HG02852 (cell line): ENCODE results near the gene ACSM4.
"Not testable (repeated sequence)": the region's sequence is repeated elsewhere in the genome, so short reads cannot be mapped to it uniquely, and the experiment has no call there.

Experiments used
- ATAC-seq: cut with Tn5 transposase; IDR thresholded peaks from one replicate; pipeline ENCODE4 v1.9.1; 2021; ENCODE audit warnings: mild to moderate bottlenecking, moderate library complexity; ENCODE audit not compliant: unreplicated experiment

Gene ACSM4

GRCh38 chr12:7337790-7338189 is 33.9 kb downstream of the ACSM4 start:
- not testable (repeated sequence) for ATAC-seq

- ATAC-seq = no peak
Measured at GRCh38 chr12:7339675-7340074, 35.8 kb downstream of the ACSM4 start.

GRCh38 chr12:7344833-7345606 is 41.1 kb downstream of the ACSM4 start:
- no peak for ATAC-seq

GRCh38 chr12:7346551-7347225 is 42.8 kb downstream of the ACSM4 start:
- ATAC-seq = no peak

GRCh38 chr12:7349418-7349817 is 45.5 kb downstream of the ACSM4 start:
- no peak for ATAC-seq

GRCh38 chr12:7351177-7351576 is 47.3 kb downstream of the ACSM4 start:
- no peak for ATAC-seq

GRCh38 chr12:7352661-7353060 is 48.8 kb downstream of the ACSM4 start:
- ATAC-seq = no peak

- ATAC-seq = no peak
Measured at GRCh38 chr12:7354529-7354928, 50.7 kb downstream of the ACSM4 start.

GRCh38 chr12:7361265-7361664 is 57.4 kb downstream of the ACSM4 start:
- no peak for ATAC-seq

- ATAC-seq = no peak
Measured at GRCh38 chr12:7362734-7363133, 58.9 kb downstream of the ACSM4 start.

- ATAC-seq = peak; percentile 51
Measured at GRCh38 chr12:7369274-7369729, 65.4 kb downstream of the ACSM4 start.

- ATAC-seq = no peak
Measured at GRCh38 chr12:7373226-7373625, 69.4 kb downstream of the ACSM4 start.

- ATAC-seq = no peak
Measured at GRCh38 chr12:7374423-7375144, 70.7 kb downstream of the ACSM4 start.

GRCh38 chr12:7375145-7375543 is 71.3 kb downstream of the ACSM4 start:
- ATAC-seq = no peak

- no peak for ATAC-seq
Measured at GRCh38 chr12:7376196-7376595, 72.3 kb downstream of the ACSM4 start.
